GM21423 (cell line): Measurements from ENCODE around the gene TDG.
"Not testable (repeated sequence)": the region's sequence is repeated elsewhere in the genome, so short reads cannot be mapped to it uniquely, and the experiment has no call there.

Experiments
- ATAC-seq: cut with Tn5 transposase; IDR thresholded peaks from one replicate; pipeline ENCODE4 v1.9.1; 2021; ENCODE audit warnings: mild to moderate bottlenecking, moderate library complexity; ENCODE audit not compliant: unreplicated experiment

Gene TDG

DNA sequence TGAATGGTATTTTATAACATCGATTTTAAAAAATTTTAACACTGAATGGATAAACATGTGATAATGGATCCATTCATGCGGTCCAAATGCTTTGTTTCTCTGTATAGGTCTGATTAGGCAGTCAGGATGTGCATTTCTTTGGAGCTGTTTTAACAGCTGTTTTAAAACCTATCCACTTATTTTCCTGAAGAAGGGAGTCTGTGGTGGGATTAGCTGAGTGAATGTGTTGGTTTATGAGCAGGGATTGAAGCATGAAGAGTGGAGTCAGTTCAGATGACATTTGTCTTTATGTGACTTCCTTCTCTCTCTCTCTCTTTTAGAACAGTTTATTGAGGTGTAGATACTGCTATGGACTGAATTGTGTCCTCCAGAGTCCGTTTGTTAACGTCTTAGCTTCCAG lies 46.7 kb downstream of the TDG start:
- ATAC-seq: no peak

DNA sequence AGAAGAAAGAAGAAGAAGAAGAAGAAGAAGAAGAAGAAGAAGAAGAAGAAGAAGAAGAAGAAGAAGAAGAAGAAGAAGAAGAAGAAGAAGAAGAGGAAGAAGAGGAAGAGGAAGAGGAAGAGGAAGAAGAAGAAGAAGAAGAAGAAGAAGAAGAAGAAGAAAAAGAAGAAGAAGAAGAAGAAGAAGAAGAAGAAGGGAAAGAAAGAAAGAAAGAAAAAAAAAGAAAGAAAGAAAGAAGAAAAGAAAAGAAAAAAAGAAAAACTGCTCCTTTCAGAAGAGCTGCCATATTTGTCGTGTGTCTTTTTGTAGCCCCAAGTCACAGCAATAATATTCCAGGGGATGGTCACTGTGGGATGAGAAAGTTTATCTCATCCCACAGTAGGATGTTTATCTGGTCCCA lies 56.2 kb downstream of the TDG start:
- not testable (repeated sequence) for ATAC-seq

DNA sequence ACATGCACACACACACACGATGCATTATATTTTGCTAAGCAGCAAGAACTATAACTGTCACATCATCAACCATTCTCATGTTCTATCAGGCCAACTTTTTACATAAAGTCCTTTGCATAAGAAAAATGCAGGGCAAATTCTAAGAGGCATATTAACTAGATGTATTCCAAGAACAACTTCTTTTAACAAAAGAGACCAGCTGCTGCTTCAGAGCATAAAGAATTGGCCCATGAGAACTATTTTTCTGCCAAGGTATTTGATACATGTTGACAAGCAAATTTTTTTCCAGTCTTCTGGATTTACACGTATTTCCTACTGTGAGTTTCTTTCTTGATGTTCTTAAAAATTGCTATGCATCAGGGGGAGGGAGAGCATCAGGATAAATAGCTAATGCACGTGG lies 57.1 kb downstream of the TDG start:
- no peak for ATAC-seq

DNA sequence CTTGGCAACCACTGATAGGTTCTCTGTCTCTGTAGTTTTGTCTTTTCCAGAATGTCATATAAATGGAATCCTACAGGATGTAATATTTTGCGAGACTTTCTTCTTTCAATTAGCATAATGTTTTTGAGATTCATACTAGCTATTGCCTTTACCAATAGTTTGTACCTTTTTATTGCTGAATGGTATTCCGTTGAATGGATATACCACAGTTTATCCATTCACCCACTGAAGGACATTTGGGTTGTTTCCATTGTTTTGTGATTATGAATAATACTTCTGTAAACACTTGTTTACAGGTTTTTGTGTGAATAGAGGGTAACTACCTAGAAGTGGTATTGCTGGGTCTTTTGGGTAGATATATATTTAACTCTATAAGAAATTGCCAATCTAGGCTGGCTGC lies 58.0 kb downstream of the TDG start:
- no peak for ATAC-seq

DNA sequence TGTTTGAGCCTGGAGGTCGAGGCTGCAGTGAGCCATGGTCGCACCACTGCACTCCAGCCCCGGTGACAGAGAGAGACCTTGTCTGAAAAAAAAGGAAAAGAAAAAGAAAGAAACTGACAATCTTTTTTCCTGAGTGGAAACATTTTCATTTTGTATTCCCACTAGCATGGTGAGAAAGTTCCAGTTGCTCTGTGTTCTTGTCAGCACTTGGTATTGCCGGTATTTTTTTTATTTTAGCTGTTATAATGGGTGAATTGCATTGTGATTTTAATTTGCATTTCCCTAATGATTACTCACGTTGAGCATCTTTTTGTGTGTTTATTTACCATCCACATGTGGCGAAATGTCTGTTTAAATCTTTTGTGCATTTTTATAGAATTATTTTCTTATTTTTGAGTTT lies 58.7 kb downstream of the TDG start:
- no peak for ATAC-seq

DNA sequence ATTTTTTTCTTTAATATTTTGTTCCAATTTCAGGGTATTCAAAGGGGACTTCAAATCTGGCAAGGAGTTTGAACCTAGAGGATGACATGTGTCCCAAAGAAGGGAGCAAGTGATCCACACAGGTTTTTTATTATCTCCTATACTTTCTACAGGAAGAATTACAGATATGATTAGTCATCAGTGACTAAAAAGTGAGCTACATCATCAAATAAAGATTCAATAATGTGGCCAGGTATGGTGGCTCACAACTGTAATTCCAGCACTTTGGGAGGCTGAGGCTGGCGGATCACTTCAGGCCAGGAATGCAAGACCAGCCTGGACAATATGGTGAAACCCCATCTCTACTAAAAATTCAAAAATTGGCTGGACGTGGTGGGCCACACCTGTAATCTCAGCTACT lies 60.1 kb downstream of the TDG start:
- no peak for ATAC-seq

DNA sequence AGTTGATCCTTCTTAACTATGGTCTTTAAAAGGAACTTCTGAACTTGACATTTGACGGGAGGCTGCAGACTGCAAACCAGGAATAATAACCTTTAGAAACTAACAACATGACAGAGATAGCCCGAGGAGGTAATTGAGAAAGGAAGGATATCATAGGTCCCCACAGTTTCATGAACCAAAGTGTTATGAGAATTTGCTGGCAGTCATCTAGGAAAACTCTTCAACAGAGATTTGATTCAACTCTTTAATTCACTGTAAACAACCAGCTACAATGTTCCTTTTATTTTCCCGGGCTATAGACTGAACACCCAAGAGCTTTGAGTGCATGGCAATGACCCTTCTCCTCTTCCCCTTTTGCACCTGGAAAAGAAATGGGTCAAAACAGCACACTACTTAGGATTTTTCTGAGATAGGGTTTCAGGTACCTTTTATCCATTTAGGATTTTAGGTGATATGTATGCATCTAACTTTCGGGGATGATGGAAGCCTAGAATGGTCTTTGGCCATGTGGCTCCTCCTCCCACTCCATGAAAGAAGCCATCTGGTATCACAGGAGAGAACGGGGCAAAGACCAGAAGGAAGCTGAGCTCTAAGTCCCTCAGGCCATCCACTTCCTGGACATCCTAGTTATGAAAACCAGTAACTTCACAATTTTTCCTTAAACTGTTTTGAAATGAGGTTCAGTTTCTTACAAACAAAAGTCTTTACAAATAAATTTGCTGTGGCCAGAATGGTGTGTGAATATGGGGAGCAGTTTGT lies 61.3 kb downstream of the TDG start:
- no peak for ATAC-seq

DNA sequence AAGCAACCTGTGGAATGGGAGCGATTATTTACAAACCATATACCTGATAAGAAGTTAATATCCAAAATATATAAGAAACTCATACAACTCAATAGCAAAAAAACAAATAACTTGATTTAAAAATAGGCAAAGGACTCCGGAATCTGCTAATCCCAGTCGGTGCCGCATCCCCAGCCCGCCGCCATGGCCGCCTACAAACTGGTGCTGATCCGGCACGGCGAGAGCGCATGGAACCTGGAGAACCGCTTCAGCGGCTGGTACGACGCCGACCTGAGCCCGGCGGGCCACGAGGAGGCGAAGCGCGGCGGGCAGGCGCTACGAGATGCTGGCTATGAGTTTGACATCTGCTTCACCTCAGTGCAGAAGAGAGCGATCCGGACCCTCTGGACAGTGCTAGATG lies 64.9 kb downstream of the TDG start:
- ATAC-seq: not testable (repeated sequence)

- ATAC-seq: not testable (repeated sequence)
Measured at GRCh38 chr12:104036143-104036542, 70.5 kb downstream of the TDG start.
